ENCODE measurements around the gene CNNM4.

DNA sequence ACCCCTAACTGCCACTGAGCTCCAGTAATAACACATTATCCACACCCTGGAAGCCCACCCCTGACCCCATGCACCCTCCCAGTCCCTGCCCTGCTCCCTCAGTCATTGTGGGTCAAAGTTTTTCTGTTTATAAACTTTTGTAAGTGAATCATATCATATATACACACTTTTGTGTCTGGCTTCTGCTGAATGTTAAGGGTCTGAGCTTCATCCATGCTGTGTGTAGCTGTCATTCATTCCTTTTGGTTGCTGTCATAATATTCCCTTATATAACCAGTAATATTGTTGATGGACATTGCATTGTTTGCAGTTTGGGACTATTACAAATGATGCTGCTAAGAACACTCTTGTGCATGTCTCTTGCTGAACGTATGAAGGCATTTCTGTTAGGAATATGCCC, 14.5 kb downstream of the CNNM4 start:
- TF ChIP-seq CTCF (conservative IDR thresholded peaks at IDR 0.05; ENCODE audit: low read length) (no peak), EZH2phosphoT487 (IDR thresholded peaks at IDR 0.05; ENCODE audit: borderline replicate concordance) (no peak)

Data from Loucy (cell line).